ENCODE results near the gene XYLT2.

The XYLT2 gene

DNA sequence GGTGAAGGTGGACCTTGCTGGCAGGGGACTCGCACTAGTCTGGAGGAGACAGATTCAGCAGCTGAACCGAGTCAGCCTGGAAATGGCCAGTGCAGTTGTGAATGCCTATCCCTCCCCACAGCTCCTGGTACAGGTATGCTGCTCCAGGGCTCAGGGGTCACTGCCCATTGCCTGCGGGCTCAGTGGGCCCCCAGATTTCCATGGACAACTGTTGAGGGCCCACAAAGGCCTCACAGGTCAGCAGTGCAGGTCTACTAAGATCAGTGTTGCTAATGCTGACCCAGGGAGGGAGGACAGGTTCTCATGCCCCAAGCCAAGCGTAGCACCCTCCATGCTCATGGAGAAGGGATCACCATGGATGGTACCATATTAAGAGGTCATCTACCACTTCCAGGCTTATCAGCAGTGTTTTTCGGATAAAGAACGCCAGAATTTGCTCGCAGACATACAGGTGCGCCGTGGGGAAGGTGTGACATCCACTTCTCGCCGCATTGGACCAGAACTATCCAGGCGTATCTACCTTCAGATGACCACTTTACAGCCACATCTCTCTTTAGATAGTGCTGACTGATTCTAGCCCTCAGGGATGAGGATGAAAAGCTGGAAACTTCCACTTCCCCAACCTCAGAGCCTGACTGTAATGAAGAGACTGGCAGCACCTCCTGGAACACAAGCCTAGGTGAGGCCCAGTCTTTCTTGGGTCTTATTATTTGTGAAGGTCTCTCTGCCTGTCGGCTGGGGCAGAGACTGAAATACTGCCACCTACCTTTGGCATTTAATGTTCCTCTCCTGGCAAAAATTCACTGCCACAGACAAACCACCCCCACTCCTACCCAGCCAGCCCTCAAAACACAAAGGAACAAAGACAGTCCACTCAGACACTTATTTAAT lies 34.7 kb downstream of the XYLT2 start:
- no peak overlapping the region for H3K27ac ChIP-seq (ENCODE audit: low read depth, low read length)
- no peak overlapping the region for H3K9ac ChIP-seq (ENCODE audit: low read length)
- no peaks in the 10 kb centered on the region for H3K4me1 ChIP-seq (ENCODE audit: control insufficient read depth, insufficient read depth, low read length)
- no peaks in the 10 kb centered on the region for H3K27me3 ChIP-seq (ENCODE audit: control insufficient read depth, insufficient read depth, low read length)
- peaks cover 85% of the 10 kb centered on the region for H3K36me3 ChIP-seq (ENCODE audit: control insufficient read depth, insufficient read depth, low read length)
- H3K4me3 ChIP-seq (ENCODE audit: low read depth, low read length), result no peak overlapping the region
- H3K9me3 ChIP-seq (ENCODE audit: control insufficient read depth, insufficient read depth, low read depth, low read length), result no peaks in the 10 kb centered on the region

DNA sequence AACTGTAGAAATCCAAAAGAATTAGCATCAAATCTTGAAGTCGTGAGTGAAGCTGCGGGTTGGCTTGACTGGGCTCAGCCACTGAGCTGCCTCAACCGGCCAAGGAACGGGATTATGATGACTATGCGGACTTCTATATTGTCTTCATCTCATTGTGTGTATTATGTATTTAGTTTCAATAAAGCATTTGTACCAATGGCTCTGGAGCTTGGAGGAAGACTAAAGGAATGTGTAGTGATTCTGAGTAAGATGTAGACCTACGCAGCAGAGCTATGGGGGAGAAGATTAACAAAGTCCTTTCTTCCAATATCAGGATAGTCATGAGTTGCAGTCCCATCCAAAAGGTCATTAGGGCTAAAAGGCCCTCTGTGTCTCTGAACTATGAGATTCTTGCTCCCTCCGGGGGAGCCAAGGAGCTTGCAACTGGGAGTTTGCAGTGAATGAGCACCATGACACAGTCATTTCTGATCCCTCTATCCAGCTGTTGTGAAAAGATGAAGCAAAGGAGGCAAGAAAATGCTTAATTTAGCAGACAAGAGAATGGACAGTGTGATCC lies 35.4 kb downstream of the XYLT2 start:
- H3K27me3 ChIP-seq (ENCODE audit: control insufficient read depth, insufficient read depth, low read length), result no peaks in the 10 kb centered on the region
- no peaks in the 10 kb centered on the region for H3K4me1 ChIP-seq (ENCODE audit: control insufficient read depth, insufficient read depth, low read length)
- no peak overlapping the region for H3K4me3 ChIP-seq (ENCODE audit: low read depth, low read length)
- H3K9me3 ChIP-seq (ENCODE audit: control insufficient read depth, insufficient read depth, low read depth, low read length), result no peaks in the 10 kb centered on the region
- H3K36me3 ChIP-seq (ENCODE audit: control insufficient read depth, insufficient read depth, low read length), result peaks cover 85% of the 10 kb centered on the region
- no peak overlapping the region for H3K9ac ChIP-seq (ENCODE audit: low read length)
- H3K27ac ChIP-seq (ENCODE audit: low read depth, low read length), result no peak overlapping the region

GRCh38 chr17:50381920-50382319 lies 36.0 kb downstream of the XYLT2 start:
- no peak overlapping the region for H3K4me3 ChIP-seq (ENCODE audit: low read depth, low read length)
- no peak overlapping the region for H3K27ac ChIP-seq (ENCODE audit: low read depth, low read length)
- H3K9ac ChIP-seq (ENCODE audit: low read length), result no peak overlapping the region
- H3K9me3 ChIP-seq (ENCODE audit: control insufficient read depth, insufficient read depth, low read depth, low read length), result no peaks in the 10 kb centered on the region
- H3K36me3 ChIP-seq (ENCODE audit: control insufficient read depth, insufficient read depth, low read length), result peaks cover 90% of the 10 kb centered on the region
- H3K27me3 ChIP-seq (ENCODE audit: control insufficient read depth, insufficient read depth, low read length), result no peaks in the 10 kb centered on the region
- no peaks in the 10 kb centered on the region for H3K4me1 ChIP-seq (ENCODE audit: control insufficient read depth, insufficient read depth, low read length)

GRCh38 chr17:50382931-50383330 lies 37.0 kb downstream of the XYLT2 start:
- Histone ChIP-seq H3K4me1 (ENCODE audit: control insufficient read depth, insufficient read depth, low read length) (no peaks in the 10 kb centered on the region), H3K9me3 (ENCODE audit: control insufficient read depth, insufficient read depth, low read depth, low read length) (no peaks in the 10 kb centered on the region), H3K9ac (ENCODE audit: low read length) (no peak overlapping the region), H3K36me3 (ENCODE audit: control insufficient read depth, insufficient read depth, low read length) (peaks cover 96% of the 10 kb centered on the region), H3K4me3 (ENCODE audit: low read depth, low read length) (no peak overlapping the region), H3K27ac (ENCODE audit: low read depth, low read length) (no peak overlapping the region), H3K27me3 (ENCODE audit: control insufficient read depth, insufficient read depth, low read length) (no peaks in the 10 kb centered on the region)

DNA sequence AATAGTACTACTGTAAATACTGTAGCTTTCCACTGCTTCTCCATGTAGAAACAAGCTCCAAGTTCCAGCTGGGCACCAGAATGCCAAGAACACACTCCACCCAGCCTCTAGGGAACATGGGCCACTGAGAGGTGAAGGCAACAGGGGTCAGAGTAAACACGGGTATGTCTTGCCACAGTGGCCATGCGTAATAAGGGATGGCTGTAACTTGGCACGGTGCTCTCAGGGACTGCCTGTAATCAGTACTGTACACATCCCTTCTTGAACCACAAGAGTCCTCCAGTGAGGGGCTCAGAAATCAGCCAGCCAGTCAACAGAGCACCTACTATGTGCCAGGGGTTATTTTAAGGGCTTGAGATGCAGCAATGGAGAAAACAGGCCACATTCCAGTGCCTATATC lies 40.6 kb downstream of the XYLT2 start:
- Histone ChIP-seq H3K4me1 (ENCODE audit: control insufficient read depth, insufficient read depth, low read length) (no peaks in the 10 kb centered on the region), H3K27me3 (ENCODE audit: control insufficient read depth, insufficient read depth, low read length) (no peaks in the 10 kb centered on the region), H3K9ac (ENCODE audit: low read length) (no peak overlapping the region), H3K36me3 (ENCODE audit: control insufficient read depth, insufficient read depth, low read length) (peaks cover 99% of the 10 kb centered on the region), H3K4me3 (ENCODE audit: low read depth, low read length) (no peak overlapping the region), H3K9me3 (ENCODE audit: control insufficient read depth, insufficient read depth, low read depth, low read length) (no peaks in the 10 kb centered on the region), H3K27ac (ENCODE audit: low read depth, low read length) (no peak overlapping the region)

DNA sequence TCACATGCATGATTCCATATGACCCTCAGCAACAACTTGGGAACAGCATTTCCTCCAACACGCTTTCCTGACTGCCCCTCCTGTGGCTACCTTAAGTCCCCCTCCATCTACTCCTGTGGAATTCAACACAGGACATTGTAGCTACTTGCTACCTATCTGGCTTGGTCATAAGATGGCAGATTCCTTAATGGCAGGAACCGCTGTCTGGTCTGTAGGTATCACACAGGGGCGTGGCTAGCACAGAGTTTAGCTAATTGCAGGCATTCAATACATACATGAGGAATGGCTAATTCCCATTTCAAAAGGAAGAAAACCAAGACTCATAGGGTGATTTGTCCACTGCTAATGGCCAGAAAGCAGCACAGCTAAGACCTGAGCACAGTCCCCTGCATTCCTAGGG lies 42.8 kb downstream of the XYLT2 start:
- Histone ChIP-seq H3K9me3 (ENCODE audit: control insufficient read depth, insufficient read depth, low read depth, low read length) (no peaks in the 10 kb centered on the region), H3K9ac (ENCODE audit: low read length) (no peak overlapping the region), H3K27me3 (ENCODE audit: control insufficient read depth, insufficient read depth, low read length) (no peaks in the 10 kb centered on the region), H3K27ac (ENCODE audit: low read depth, low read length) (no peak overlapping the region), H3K4me1 (ENCODE audit: control insufficient read depth, insufficient read depth, low read length) (no peaks in the 10 kb centered on the region), H3K36me3 (ENCODE audit: control insufficient read depth, insufficient read depth, low read length) (peaks cover 100% of the 10 kb centered on the region), H3K4me3 (ENCODE audit: low read depth, low read length) (no peak overlapping the region)

DNA sequence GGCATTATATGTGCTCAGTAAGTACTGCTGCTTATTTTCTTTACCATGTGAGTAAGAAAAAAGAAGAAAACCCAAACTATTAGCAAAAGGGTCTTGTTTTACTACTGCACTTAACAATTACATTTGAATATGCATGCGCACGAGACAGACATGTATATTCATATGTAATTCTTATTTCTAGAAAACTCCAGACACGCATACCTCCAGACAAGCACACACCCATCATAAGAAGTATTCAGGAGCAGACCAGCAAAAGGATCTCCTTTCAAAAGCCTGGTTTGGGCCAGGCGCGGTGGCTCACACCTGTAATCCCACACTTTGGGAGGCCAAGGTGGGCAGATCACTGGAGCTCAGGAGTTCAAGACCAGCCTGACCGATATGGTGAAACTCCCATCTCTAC lies 43.6 kb downstream of the XYLT2 start:
- Histone ChIP-seq H3K27ac (ENCODE audit: low read depth, low read length) (no peak overlapping the region), H3K4me3 (ENCODE audit: low read depth, low read length) (no peak overlapping the region), H3K9ac (ENCODE audit: low read length) (no peak overlapping the region), H3K9me3 (ENCODE audit: control insufficient read depth, insufficient read depth, low read depth, low read length) (no peaks in the 10 kb centered on the region), H3K27me3 (ENCODE audit: control insufficient read depth, insufficient read depth, low read length) (no peaks in the 10 kb centered on the region), H3K36me3 (ENCODE audit: control insufficient read depth, insufficient read depth, low read length) (peaks cover 100% of the 10 kb centered on the region), H3K4me1 (ENCODE audit: control insufficient read depth, insufficient read depth, low read length) (no peaks in the 10 kb centered on the region)

DNA sequence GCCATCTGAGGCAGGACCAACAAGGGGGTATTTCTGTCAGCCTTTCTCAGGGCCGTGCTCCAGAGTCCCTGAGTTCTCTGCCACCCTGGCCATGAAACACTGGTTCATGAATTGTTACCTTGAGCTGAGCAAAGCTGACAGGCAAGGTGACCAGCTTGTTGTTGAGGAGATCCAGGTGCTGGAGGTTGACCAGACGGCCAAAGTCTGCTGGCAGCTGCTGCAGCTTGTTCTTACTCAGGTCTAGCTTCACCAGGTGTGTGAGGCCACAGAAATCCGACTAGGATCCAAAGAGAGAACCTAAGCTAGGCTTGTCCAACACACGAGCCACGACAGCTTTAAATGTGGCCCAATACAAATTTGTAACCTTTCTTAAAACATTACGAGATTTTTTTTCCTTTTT lies 46.7 kb downstream of the XYLT2 start:
- H3K9ac ChIP-seq (ENCODE audit: low read length), result no peak overlapping the region
- no peak overlapping the region for H3K4me3 ChIP-seq (ENCODE audit: low read depth, low read length)
- no peaks in the 10 kb centered on the region for H3K9me3 ChIP-seq (ENCODE audit: control insufficient read depth, insufficient read depth, low read depth, low read length)
- H3K4me1 ChIP-seq (ENCODE audit: control insufficient read depth, insufficient read depth, low read length), result peaks cover 5% of the 10 kb centered on the region; the same call in 1 of the 2 replicates
- no peaks in the 10 kb centered on the region for H3K27me3 ChIP-seq (ENCODE audit: control insufficient read depth, insufficient read depth, low read length)
- peaks cover 79% of the 10 kb centered on the region for H3K36me3 ChIP-seq (ENCODE audit: control insufficient read depth, insufficient read depth, low read length)
- H3K27ac ChIP-seq (ENCODE audit: low read depth, low read length), result no peak overlapping the region

DNA sequence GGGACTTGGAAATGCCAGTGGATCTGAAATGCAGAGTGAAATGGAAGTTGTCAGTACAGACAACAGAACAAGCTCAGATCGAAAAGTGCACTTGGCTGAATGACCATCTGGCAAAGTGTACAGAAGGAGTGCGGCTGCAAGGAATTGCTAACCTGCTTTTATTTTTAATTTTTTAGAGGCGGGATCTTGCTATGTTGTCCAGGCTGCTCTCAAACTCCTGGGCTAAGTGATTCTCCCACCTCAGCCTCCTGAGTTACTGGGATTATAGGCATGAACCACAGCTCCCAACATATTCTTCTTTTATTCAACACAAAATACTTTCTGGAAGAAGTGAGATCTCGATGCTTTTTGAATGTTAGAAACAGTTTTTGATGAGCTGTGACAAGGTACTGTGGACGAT lies 47.8 kb downstream of the XYLT2 start:
- H3K4me1 ChIP-seq (ENCODE audit: control insufficient read depth, insufficient read depth, low read length), result peaks cover 5% of the 10 kb centered on the region; the same call in 1 of the 2 replicates
- H3K27me3 ChIP-seq (ENCODE audit: control insufficient read depth, insufficient read depth, low read length), result no peaks in the 10 kb centered on the region
- no peak overlapping the region for H3K4me3 ChIP-seq (ENCODE audit: low read depth, low read length)
- H3K9me3 ChIP-seq (ENCODE audit: control insufficient read depth, insufficient read depth, low read depth, low read length), result no peaks in the 10 kb centered on the region
- H3K9ac ChIP-seq (ENCODE audit: low read length), result no peak overlapping the region
- H3K27ac ChIP-seq (ENCODE audit: low read depth, low read length), result no peak overlapping the region
- peaks cover 68% of the 10 kb centered on the region for H3K36me3 ChIP-seq (ENCODE audit: control insufficient read depth, insufficient read depth, low read length)

GRCh38 chr17:50394711-50395110 lies 48.8 kb downstream of the XYLT2 start:
- H3K27me3 ChIP-seq (ENCODE audit: control insufficient read depth, insufficient read depth, low read length), result no peaks in the 10 kb centered on the region
- peaks cover 58% of the 10 kb centered on the region for H3K36me3 ChIP-seq (ENCODE audit: control insufficient read depth, insufficient read depth, low read length)
- H3K9me3 ChIP-seq (ENCODE audit: control insufficient read depth, insufficient read depth, low read depth, low read length), result peaks cover 7% of the 10 kb centered on the region; the same call in 1 of the 2 replicates
- no peak overlapping the region for H3K9ac ChIP-seq (ENCODE audit: low read length)
- no peak overlapping the region for H3K27ac ChIP-seq (ENCODE audit: low read depth, low read length)
- no peak overlapping the region for H3K4me3 ChIP-seq (ENCODE audit: low read depth, low read length)
- peaks cover 5% of the 10 kb centered on the region; the same call in 1 of the 2 replicates for H3K4me1 ChIP-seq (ENCODE audit: control insufficient read depth, insufficient read depth, low read length)

All from HUES6 (cell line).